H1 (cell line): ENCODE data around the gene MYH7B. TPM values are rescaled to one million over a fixed set of nuclear protein-coding genes. Genes with fewer than 3 reads are reported as not detected.

Experiments
- CTCF ChIA-PET: fragments of 300-600 bp; sonication (Branson Sonifier 250); formaldehyde crosslinking; loops from one replicate; lab custom pipeline; 2021; ENCODE audit not compliant: partially characterized antibody; lab: Charles Lee
- POLR2A ChIA-PET: fragments of 300-600 bp; sonication (Branson Sonifier 250); formaldehyde crosslinking; loops from one replicate; lab custom pipeline; 2021; ENCODE audit warnings: inconsistent platforms; ENCODE audit not compliant: partially characterized antibody; lab: Charles Lee
- DNase-seq, 2 experiments: peaks; one replicate each; pipeline versions ENCODE4 v3.0.0 to v3.0.0-alpha.2; 2010 to 2022; ENCODE audit warnings: low spot score in 2 of 2, low read depth in 1 of 2, mixed read lengths in 1 of 2
- FAIRE-seq: peaks from 2 replicates; lab custom pipeline; 2011; peaks lifted over from hg19 to GRCh38; lab: Jason Lieb, UNC
- H2AFZ ChIP-seq: 2 replicates; pipeline ENCODE4 v1.8.1; 2012; ENCODE audit warnings: low read length, inconsistent platforms
- H2AK5ac ChIP-seq: 2 replicates; pipeline ENCODE4 v1.6.1; 2013; ENCODE audit warnings: low read depth, low read length
- H2BK120ac ChIP-seq: replicated peaks from 2 replicates; pipeline ENCODE3; 2013; ENCODE audit warnings: low read depth, low read length, inconsistent platforms
- H2BK12ac ChIP-seq: 2 replicates; pipeline ENCODE4 v1.6.1; 2013; ENCODE audit warnings: low read depth, low read length
- H2BK15ac ChIP-seq: 2 replicates; pipeline ENCODE4 v1.6.1; 2013; ENCODE audit warnings: low read length
- H2BK20ac ChIP-seq: 2 replicates; pipeline ENCODE4 v1.6.1; 2013; ENCODE audit warnings: low read length
- H2BK5ac ChIP-seq: 2 replicates; pipeline ENCODE4 v1.6.1; 2013; ENCODE audit warnings: low read depth, low read length
- H3K14ac ChIP-seq: 2 replicates; pipeline ENCODE4 v1.6.1; 2013; ENCODE audit warnings: inconsistent platforms; ENCODE audit not compliant: insufficient read length
- H3K18ac ChIP-seq: 2 replicates; pipeline ENCODE4 v1.6.1; 2013; ENCODE audit warnings: low read length; ENCODE audit errors: extremely low read depth
- H3K23ac ChIP-seq: 2 replicates; pipeline ENCODE4 v1.6.1; 2013; ENCODE audit warnings: inconsistent platforms; ENCODE audit not compliant: insufficient read length
- H3K23me2 ChIP-seq: 2 replicates; pipeline ENCODE4 v1.6.1; 2013; ENCODE audit warnings: low read depth, low read length
- H3K27ac ChIP-seq: 2 replicates; pipeline ENCODE4 v1.6.1; 2011; ENCODE audit warnings: low read depth, low read length, inconsistent platforms
- H3K27me3 ChIP-seq, 4 experiments: replicated peaks in 1 of 4; 1 replicate in 1 of 4; 2 replicates in 3 of 4; pipeline versions ENCODE4 v1.6.1 to v1.8.1; 2011 to 2013; ENCODE audit warnings: low read length in 3 of 4, mild to moderate bottlenecking in 3 of 4, inconsistent platforms in 2 of 4, mixed read lengths in 2 of 4, moderate library complexity in 1 of 4; ENCODE audit not compliant: control insufficient read depth in 3 of 4, insufficient read depth in 3 of 4; ENCODE audit errors: extremely low read depth in 1 of 4
- H3K36me3 ChIP-seq, 4 experiments: 2 replicates each; pipeline versions ENCODE4 v1.6.1 to v1.8.1; 2011 to 2013; ENCODE audit warnings: mild to moderate bottlenecking in 4 of 4, low read length in 3 of 4, moderate library complexity in 2 of 4, control low read depth in 1 of 4, inconsistent platforms in 1 of 4; ENCODE audit not compliant: insufficient read depth in 4 of 4, control insufficient read depth in 2 of 4
- H3K4ac ChIP-seq: replicated peaks from 2 replicates; pipeline ENCODE3; 2013; ENCODE audit warnings: low read length, low read depth, mixed read lengths, inconsistent platforms; ENCODE audit not compliant: insufficient read length
- H3K4me1 ChIP-seq, 4 experiments: replicated peaks in 1 of 4; 1 replicate in 1 of 4; 2 replicates in 3 of 4; pipeline versions ENCODE4 v1.6.1 to v1.8.1; 2011 to 2013; ENCODE audit warnings: low read length in 3 of 4, inconsistent platforms in 2 of 4, mixed read lengths in 1 of 4; ENCODE audit not compliant: insufficient read depth in 4 of 4, control insufficient read depth in 3 of 4
- H3K4me2 ChIP-seq, 2 experiments: 2 replicates each; pipeline versions ENCODE4 v1.6.1 to v1.8.1; 2011 to 2013; ENCODE audit warnings: low read depth in 2 of 2, low read length in 2 of 2, control low read depth in 1 of 2, inconsistent platforms in 1 of 2, mild to moderate bottlenecking in 1 of 2; ENCODE audit not compliant: insufficient read depth in 1 of 2
- H3K4me3 ChIP-seq, 4 experiments: fragments of 200-600, 300-600 bp in 1 of 4; sonication (generic), shearing (Covaris generic), sonication (Bioruptor Twin) in 1 of 4; 2 replicates each; pipeline versions ENCODE4 v1.5.1 to v1.8.1; 2011 to 2016; ENCODE audit warnings: low read length in 4 of 4, low read depth in 3 of 4, control low read depth in 2 of 4, inconsistent platforms in 2 of 4, mild to moderate bottlenecking in 2 of 4, mixed read lengths in 1 of 4, moderate library complexity in 1 of 4; ENCODE audit not compliant: insufficient read depth in 2 of 4; ENCODE audit errors: extremely low read depth in 1 of 4
- H3K56ac ChIP-seq: replicated peaks from 2 replicates; pipeline ENCODE3; 2013; ENCODE audit warnings: low read depth, mild to moderate bottlenecking, mixed read lengths, low read length, inconsistent platforms; ENCODE audit not compliant: insufficient read length
- H3K79me1 ChIP-seq: 2 replicates; pipeline ENCODE4 v1.6.1; 2013; ENCODE audit warnings: low read depth, low read length, control low read depth
- H3K79me2 ChIP-seq, 2 experiments: 2 replicates each; pipeline versions ENCODE4 v1.6.1 to v1.8.1; 2012 to 2013; ENCODE audit warnings: low read length in 2 of 2, mild to moderate bottlenecking in 2 of 2, inconsistent platforms in 1 of 2; ENCODE audit not compliant: insufficient read depth in 2 of 2, control insufficient read depth in 1 of 2
- H3K9ac ChIP-seq, 4 experiments: replicated peaks in 1 of 4; 1 replicate in 1 of 4; 2 replicates in 3 of 4; pipeline versions ENCODE4 v1.6.1 to v1.8.1; 2011 to 2013; ENCODE audit warnings: low read depth in 3 of 4, low read length in 3 of 4, control low read depth in 2 of 4, mild to moderate bottlenecking in 2 of 4, moderate library complexity in 2 of 4, inconsistent platforms in 1 of 4; ENCODE audit errors: extremely low read depth in 1 of 4
- H3K9me3 ChIP-seq, 2 experiments: 2 replicates each; pipeline versions ENCODE4 v1.6.1 to v1.8.1; 2012 to 2013; ENCODE audit warnings: mild to moderate bottlenecking in 2 of 2, moderate library complexity in 2 of 2, control low read depth in 1 of 2, inconsistent platforms in 1 of 2, low read depth in 1 of 2, low read length in 1 of 2, mixed read lengths in 1 of 2; ENCODE audit not compliant: insufficient read depth in 2 of 2
- H4K20me1 ChIP-seq, 2 experiments: replicated peaks in 1 of 2; 2 replicates each; pipeline versions ENCODE3 to v1.8.1; 2011 to 2013; ENCODE audit warnings: inconsistent platforms in 2 of 2, low read length in 2 of 2, mild to moderate bottlenecking in 1 of 2; ENCODE audit not compliant: insufficient read depth in 2 of 2, control insufficient read depth in 1 of 2
- H4K5ac ChIP-seq: 2 replicates; pipeline ENCODE4 v1.6.1; 2013; ENCODE audit warnings: low read length, low read depth, mixed read lengths, inconsistent platforms; ENCODE audit not compliant: insufficient read length
- H4K8ac ChIP-seq: 2 replicates; pipeline ENCODE4 v1.8.0; 2013; ENCODE audit warnings: mild to moderate bottlenecking, moderate library complexity, low read length, inconsistent platforms; ENCODE audit not compliant: insufficient read depth; ENCODE audit errors: extremely low read depth
- H4K91ac ChIP-seq: replicated peaks from 2 replicates; pipeline ENCODE3; 2013; ENCODE audit warnings: low read length, mixed read lengths, inconsistent platforms; ENCODE audit not compliant: insufficient read length
- RBBP5 ChIP-seq: IDR thresholded peaks from 2 replicates; pipeline ENCODE4 v1.7.1; 2012; ENCODE audit warnings: low read depth, mild to moderate bottlenecking, inconsistent platforms, low read length, moderate library complexity, borderline replicate concordance
- WGBS, 2 experiments: shearing (Covaris generic) in 1 of 2; methylation state at CpG; one replicate each; pipeline versions ENCODE4 v1.1.6 to v1.1.7; 2013 to 2015; ENCODE audit warnings: low lambda C conversion rate in 2 of 2, mixed read lengths in 2 of 2, inconsistent platforms in 1 of 2, low coverage in 1 of 2, missing lambda C conversion rate in 1 of 2; ENCODE audit not compliant: insufficient replicate concordance in 2 of 2, insufficient coverage in 1 of 2, insufficient read length in 1 of 2; ENCODE audit errors: extremely low coverage in 1 of 2, missing lambda C conversion rate in 1 of 2; 5-methylcytosine and 5-hydroxymethylcytosine counted together
- polyA plus RNA-seq, 7 experiments: library from polyadenylated mRNA; depleted of rRNA in 3 of 7; stranded (reverse) in 5 of 7; unstranded in 2 of 7; fragments of >200 nt in 5 of 7; fragments of 200-250 nt in 2 of 7; gene quantifications; 1 replicate in 5 of 7; 2 replicates in 1 of 7; 4 replicates in 1 of 7; pipeline versions ENCODE4 v1.2.1 to v1.2.3, GENCODE V29; 2011 to 2013; ENCODE audit warnings: missing spikeins in 2 of 7, mixed read lengths in 2 of 7
- total RNA-seq: library from RNA; stranded (reverse); fragmentation: NEBNext Ultra II Directional; extraction: Animal tissue kit (Norgen Biotek cat#: 25700); gene quantifications from 2 replicates; pipeline ENCODE4 v1.2.1, GENCODE V29; 2021
- TF ChIP-seq, protein P1 (sequence below): IDR thresholded peaks from 2 replicates; pipeline ENCODE4 v1.6.1; 2012; ENCODE audit warnings: inconsistent platforms

The MYH7B gene
- total and polyA plus RNA-seq, 2 of the 8 experiments (the other 6 are each of a cell fraction or from before 2014, with no cell fraction given) = 0.15 to 0.30 TPM

DNA sequence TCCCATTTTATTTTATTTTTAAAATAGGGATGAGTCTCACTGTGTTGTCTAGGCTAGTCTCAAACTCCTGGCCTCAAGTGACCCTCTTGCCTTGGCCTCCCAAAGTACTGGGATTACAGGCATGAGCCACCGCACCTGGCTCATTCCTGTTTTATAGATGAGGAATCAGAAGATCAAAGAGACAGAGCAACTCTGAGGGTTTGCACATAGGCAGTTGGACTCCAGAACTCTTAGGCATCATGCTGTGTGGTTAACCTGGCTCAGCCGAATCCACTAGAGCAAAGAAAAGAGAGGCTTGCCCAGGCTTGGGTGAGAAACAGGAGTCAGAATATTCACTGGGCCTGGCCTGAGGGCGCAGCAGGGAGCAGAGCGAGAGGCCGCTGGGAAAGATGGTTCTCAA, 9.4 kb downstream of the MYH7B start:
- no peak overlapping the region for H2BK120ac ChIP-seq
- H3K18ac ChIP-seq = no peak overlapping the region
- H3K4me1 ChIP-seq = no peaks in the 10 kb centered on the region; a peak in 2 of 7 replicates
- ChIA-PET CTCF (no interaction called here), POLR2A (interaction anchor here (1.0 kb wide), 1 partner anchor 9 kb away, joined by 3 read pairs; the partner anchor contains the start of genes GSS and MYH7B)
- H2BK15ac ChIP-seq = no peak overlapping the region
- H3K14ac ChIP-seq = no peak overlapping the region
- H3K9me3 ChIP-seq = no peaks in the 10 kb centered on the region
- no peaks in the 10 kb centered on the region for H3K79me1 ChIP-seq
- no peak overlapping the region for H3K4me3 ChIP-seq
- H2AFZ ChIP-seq = no peak overlapping the region
- peak overlapping the region; percentile 34 for H3K4ac ChIP-seq
- no peak overlapping the region for H2BK20ac ChIP-seq
- H2BK5ac ChIP-seq = no peak overlapping the region
- H3K4me2 ChIP-seq = no peak overlapping the region
- DNase-seq = no peak
- H2AK5ac ChIP-seq = no peak overlapping the region
- no peaks in the 10 kb centered on the region for H4K20me1 ChIP-seq
- no peaks in the 10 kb centered on the region for H3K36me3 ChIP-seq
- no peak overlapping the region for H3K56ac ChIP-seq
- no peaks in the 10 kb centered on the region for H3K79me2 ChIP-seq
- WGBS, 2 experiments = 85% methylated on average over 4 of the region's 5 CpGs; no CpG with 5 or more reads in 1 of the 2 experiments
- no peak overlapping the region for H3K23ac ChIP-seq
- H3K9ac ChIP-seq = no peak overlapping the region
- FAIRE-seq = no peak
- H3K27me3 ChIP-seq = no peaks in the 10 kb centered on the region
- H4K8ac ChIP-seq = no peak overlapping the region
- no peak overlapping the region for H2BK12ac ChIP-seq
- H3K27ac ChIP-seq = no peak overlapping the region
- no peaks in the 10 kb centered on the region for H3K23me2 ChIP-seq
- H4K5ac ChIP-seq = no peak overlapping the region
- no peak overlapping the region for H4K91ac ChIP-seq
- TF ChIP-seq RBBP5 = no peak
- TF ChIP-seq, protein P1, sequence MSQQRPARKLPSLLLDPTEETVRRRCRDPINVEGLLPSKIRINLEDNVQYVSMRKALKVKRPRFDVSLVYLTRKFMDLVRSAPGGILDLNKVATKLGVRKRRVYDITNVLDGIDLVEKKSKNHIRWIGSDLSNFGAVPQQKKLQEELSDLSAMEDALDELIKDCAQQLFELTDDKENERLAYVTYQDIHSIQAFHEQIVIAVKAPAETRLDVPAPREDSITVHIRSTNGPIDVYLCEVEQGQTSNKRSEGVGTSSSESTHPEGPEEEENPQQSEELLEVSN = no peak
